Inflammatory macrophage treated with lipopolysaccharide for 4 hours (primary cell): ENCODE data around the gene OTX1.
"Not testable (repeated sequence)": the region's sequence is repeated elsewhere in the genome, so short reads cannot be mapped to it uniquely, and the experiment has no call there.

Experiments
- DNase-seq: peaks from one replicate; pipeline ENCODE4 v3.0.0-alpha.2; 2020

The OTX1 gene

GRCh38 chr2:63050334-63051041 lies at the start of gene OTX1:
OTX1 (plus strand) TSS chr2:63050830; CDS start chr2:63052991, 2,161 bp downstream.
- no peak for DNase-seq

GRCh38 chr2:63001576-63001975 lies 49.1 kb upstream of the OTX1 start:
- no peak for DNase-seq

GRCh38 chr2:63003351-63003750 lies 47.3 kb upstream of the OTX1 start:
- no peak for DNase-seq

- DNase-seq: no peak
These were observed 42.7 kb upstream of the OTX1 start for GRCh38 chr2:63007813-63008458.

GRCh38 chr2:63008838-63009237 lies 41.8 kb upstream of the OTX1 start:
- DNase-seq: no peak

- DNase-seq: no peak
These were observed 41.1 kb upstream of the OTX1 start for GRCh38 chr2:63009490-63009889.

GRCh38 chr2:63012541-63012940 lies 38.1 kb upstream of the OTX1 start:
- no peak for DNase-seq

GRCh38 chr2:63013438-63013837 lies 37.2 kb upstream of the OTX1 start:
- DNase-seq: no peak

GRCh38 chr2:63015389-63015788 lies 35.2 kb upstream of the OTX1 start:
- no peak for DNase-seq

GRCh38 chr2:63018439-63018838 lies 32.2 kb upstream of the OTX1 start:
- no peak for DNase-seq

GRCh38 chr2:63019686-63020085 lies 30.9 kb upstream of the OTX1 start:
- not testable (repeated sequence) for DNase-seq

- DNase-seq: no peak
These were observed 27.2 kb upstream of the OTX1 start for GRCh38 chr2:63023444-63023843.

GRCh38 chr2:63027220-63027619 lies 23.4 kb upstream of the OTX1 start:
- no peak for DNase-seq

- no peak for DNase-seq
These were observed 21.6 kb upstream of the OTX1 start for GRCh38 chr2:63029058-63029457.

- no peak for DNase-seq
These were observed 16.1 kb upstream of the OTX1 start for GRCh38 chr2:63034526-63034925.

- DNase-seq: no peak
These were observed 15.5 kb upstream of the OTX1 start for GRCh38 chr2:63035169-63035568.

- DNase-seq: no peak
These were observed 15.0 kb upstream of the OTX1 start for GRCh38 chr2:63035660-63036059.

- no peak for DNase-seq
These were observed 12.6 kb upstream of the OTX1 start for GRCh38 chr2:63038034-63038433.

- no peak for DNase-seq
These were observed 10.0 kb upstream of the OTX1 start for GRCh38 chr2:63040586-63040985.

- DNase-seq: no peak
These were observed 9.0 kb upstream of the OTX1 start for GRCh38 chr2:63041592-63041991.

GRCh38 chr2:63044362-63045327 lies 6.0 kb upstream of the OTX1 start:
- no peak for DNase-seq

- DNase-seq: no peak
These were observed 4.1 kb upstream of the OTX1 start for GRCh38 chr2:63046552-63046951.

GRCh38 chr2:63046961-63047320 lies 3.7 kb upstream of the OTX1 start:
- DNase-seq: no peak
